GM18511 (cell line): ENCODE measurements around the gene GRK3.
"Not testable (repeated sequence)": the region's sequence is repeated elsewhere in the genome, so short reads cannot be mapped to it uniquely, and the experiment has no call there.

Source experiments
- ATAC-seq: cut with Tn5 transposase; IDR thresholded peaks from one replicate; pipeline ENCODE4 v1.9.1; 2021; ENCODE audit warnings: mild to moderate bottlenecking, moderate library complexity; ENCODE audit not compliant: unreplicated experiment

The GRK3 gene

DNA sequence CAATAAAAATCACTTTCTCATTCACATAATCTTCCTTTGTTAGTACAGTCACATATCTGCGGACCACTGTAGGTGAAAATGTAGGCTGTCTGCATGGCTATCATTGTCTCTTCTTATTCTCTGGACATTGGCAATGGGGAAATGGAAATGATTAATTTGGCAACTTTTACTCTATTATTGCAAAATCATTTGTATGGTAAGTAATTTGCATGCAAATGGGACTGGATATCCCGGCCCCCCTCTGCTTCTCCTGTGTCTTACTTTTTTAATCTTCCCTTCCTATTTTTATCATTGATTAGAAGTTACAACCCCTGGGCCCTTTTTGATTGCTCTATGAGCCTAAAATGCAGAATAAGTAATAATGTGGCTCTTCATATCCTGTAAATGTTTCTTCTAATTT, 6.0 kb downstream of the GRK3 start:
- ATAC-seq = no peak

- ATAC-seq = not testable (repeated sequence)
Observed at GRCh38 chr22:25571969-25572707, 7.7 kb downstream of the GRK3 start.

- ATAC-seq = peak; percentile 82
Observed at GRCh38 chr22:25572708-25573171, 8.3 kb downstream of the GRK3 start.

DNA sequence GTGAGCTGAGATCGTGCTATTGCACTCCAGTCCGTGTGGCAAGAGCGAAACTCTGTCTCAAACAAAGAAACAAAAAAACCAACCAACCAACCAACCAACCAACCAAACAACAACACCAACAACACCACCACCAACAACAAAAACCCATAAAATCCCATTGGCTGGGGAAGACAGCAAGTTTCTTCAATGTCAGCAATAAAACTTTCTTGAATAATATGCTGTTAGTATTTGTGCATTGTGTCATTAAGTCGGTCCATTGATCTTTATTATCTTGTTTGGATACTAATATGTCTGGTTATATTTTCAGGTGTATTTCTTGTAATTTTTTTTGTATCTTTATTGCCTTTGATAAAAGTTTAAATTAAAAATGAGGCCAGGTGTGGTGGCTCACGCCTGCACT, 9.4 kb downstream of the GRK3 start:
- ATAC-seq = no peak

- ATAC-seq = no peak
Observed at GRCh38 chr22:25574736-25575135, 10.3 kb downstream of the GRK3 start.

- not testable (repeated sequence) for ATAC-seq
Observed at GRCh38 chr22:25575674-25576392, 11.4 kb downstream of the GRK3 start.

DNA sequence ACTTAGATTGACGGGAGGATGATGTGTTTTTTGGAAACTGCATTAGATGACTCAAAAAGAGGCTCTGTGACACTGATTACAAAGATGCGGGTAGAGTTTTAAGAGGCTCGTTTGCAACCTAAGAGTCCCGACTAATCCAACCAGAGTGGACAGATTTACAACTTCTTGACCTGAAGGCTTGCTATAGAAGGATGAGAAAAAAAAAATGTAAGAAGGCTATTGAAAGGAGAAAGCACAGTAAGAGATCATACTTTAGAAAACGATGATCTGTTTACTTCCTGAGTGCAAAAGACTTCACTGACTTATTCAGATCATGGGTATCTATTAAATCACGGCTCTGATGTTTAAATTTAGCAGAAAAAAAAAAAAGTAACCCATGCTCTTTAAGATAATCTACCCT, 17.0 kb downstream of the GRK3 start:
- ATAC-seq = not testable (repeated sequence)

DNA sequence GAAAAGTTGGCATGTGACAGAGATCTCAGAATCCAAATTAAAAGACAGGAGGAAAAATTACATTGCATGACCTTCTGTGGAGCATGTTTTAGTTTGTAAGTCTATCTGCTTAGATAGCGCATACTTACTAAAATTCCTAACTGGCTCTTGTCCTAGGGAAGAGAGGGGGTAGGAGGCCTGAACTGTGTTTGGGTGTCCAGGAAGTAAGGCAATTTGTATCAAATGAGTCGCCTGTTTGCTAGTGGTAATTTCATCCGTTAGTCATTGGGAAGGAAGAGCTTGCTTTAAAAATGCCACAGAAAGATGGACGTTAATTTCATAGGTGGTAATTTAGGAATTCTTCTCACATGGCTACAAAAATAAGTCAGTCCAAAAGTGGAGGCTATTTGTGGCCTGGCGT, 18.5 kb downstream of the GRK3 start:
- ATAC-seq = no peak

- not testable (repeated sequence) for ATAC-seq
Observed at GRCh38 chr22:25584993-25585392, 20.5 kb downstream of the GRK3 start.

- not testable (repeated sequence) for ATAC-seq
Observed at GRCh38 chr22:25589664-25590063, 25.2 kb downstream of the GRK3 start.

DNA sequence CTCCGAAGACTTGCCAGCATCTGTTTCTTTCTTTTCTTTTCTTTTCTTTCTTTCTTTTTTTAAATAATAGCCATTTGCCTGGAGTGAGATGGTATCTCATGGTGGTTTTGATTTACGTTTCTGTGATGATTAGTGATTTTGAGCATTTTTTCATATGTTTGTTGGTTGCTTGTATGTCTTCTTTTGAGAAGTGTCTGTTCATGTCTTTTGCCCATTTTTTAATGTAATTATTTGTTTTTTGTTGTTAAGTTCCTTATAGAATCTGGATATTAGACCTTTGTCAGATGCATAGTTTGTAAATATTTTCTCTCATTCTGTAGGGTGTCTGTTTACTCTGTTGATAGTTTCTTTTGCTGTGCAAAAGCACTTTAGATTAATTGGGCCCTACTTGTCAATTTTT, 28.8 kb downstream of the GRK3 start:
- not testable (repeated sequence) for ATAC-seq

DNA sequence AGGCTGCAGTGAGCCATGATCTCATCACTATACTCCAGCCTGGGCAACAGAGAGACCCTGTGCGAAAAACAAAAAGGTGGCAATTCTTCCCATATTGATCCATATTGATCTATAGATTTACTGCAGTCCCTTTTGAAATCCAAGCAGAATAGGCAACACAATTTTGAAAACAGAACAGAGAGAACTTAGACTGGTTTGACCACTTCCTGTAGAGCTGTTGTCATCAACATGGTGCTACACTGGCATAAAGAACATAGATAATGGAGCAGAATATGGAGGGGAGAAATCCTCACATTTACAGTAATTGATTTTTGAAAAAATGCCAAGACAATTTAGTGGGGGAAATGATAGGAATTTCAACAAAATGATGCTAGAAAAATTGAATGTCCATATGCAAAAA, 34.1 kb downstream of the GRK3 start:
- ATAC-seq = no peak

GRCh38 chr22:25602445-25602844, 38.0 kb downstream of the GRK3 start:
- ATAC-seq = no peak

GRCh38 chr22:25602916-25603315, 38.4 kb downstream of the GRK3 start:
- no peak for ATAC-seq

DNA sequence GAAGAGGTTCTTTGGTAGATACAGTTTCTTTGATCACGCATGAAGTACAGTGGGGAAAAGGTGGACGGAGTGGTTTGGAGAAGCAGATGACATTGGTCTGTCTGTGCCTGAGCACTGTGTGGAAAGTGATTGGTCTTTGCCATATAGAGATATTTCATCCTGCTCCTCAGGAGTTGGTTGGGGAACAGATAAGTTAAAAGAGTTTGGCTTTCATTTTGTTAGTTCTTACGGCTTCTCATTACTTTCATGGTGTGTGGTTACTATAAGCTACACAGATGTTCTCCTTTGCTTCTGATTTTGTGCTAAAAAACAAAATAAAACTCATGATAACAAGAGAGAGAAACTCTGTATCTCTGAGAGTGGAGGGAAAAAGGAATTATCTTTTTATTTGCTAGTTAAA, 40.7 kb downstream of the GRK3 start:
- not testable (repeated sequence) for ATAC-seq

DNA sequence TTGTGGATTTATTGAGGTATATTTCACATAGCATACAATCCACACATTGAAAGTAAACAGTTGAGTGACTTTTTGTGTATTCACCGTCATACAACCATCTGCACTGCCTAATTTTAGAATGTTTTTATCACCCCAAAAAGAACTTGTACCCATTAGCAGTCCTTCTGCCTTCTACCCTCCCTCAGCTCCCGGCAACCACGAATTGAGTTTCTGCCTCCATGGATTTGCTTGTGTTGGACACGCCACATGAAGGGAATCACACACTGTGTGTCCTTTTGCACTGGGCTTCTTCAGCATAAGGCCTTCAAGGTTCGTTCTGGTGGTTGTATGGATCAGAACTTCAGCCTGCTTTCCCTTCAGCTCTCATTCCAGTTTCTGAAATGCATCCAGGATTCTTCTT, 41.1 kb downstream of the GRK3 start:
- ATAC-seq = not testable (repeated sequence)

GRCh38 chr22:25611284-25611683, 46.8 kb downstream of the GRK3 start:
- ATAC-seq = not testable (repeated sequence)

- not testable (repeated sequence) for ATAC-seq
Observed at GRCh38 chr22:25613131-25613530, 48.7 kb downstream of the GRK3 start.

DNA sequence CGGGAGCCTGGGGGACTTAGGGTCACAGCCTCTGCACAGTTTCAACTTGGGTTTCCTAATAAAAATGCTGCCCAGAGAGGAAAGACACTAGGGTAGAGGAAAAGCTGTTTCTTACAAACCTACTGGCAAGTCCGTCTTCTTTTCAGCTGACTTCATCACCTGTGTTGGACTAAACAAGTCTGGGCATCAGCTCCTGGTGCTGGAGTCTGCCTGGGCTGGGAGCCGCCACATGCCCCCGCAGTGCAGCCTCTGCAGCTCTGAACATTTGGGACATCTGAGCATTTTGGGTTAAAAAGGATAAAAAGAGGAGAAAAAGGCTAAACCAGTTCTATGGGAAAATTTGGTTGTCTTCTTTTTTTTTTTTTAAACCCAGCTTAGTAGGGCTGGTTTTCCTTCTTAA, 49.1 kb downstream of the GRK3 start:
- not testable (repeated sequence) for ATAC-seq

DNA sequence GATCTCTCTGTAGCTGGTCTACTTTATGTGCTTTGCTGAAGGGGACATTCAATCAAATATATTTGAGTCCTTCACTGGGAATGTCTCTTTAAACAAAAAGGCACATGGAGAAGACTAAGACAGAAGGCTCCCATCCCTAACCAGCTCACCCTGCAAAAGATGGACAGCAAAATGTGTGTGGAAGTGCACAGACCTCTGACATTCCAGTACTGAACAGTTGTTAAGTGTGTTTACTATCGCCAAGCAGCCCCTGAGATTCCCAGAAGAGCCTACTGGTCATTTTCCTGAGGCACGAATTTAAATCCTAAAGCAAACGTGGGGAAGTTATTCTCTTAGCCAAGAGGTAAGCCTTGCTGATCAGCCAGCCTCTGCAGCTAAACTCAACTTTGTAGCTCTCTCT, 50.3 kb downstream of the GRK3 start:
- not testable (repeated sequence) for ATAC-seq

DNA sequence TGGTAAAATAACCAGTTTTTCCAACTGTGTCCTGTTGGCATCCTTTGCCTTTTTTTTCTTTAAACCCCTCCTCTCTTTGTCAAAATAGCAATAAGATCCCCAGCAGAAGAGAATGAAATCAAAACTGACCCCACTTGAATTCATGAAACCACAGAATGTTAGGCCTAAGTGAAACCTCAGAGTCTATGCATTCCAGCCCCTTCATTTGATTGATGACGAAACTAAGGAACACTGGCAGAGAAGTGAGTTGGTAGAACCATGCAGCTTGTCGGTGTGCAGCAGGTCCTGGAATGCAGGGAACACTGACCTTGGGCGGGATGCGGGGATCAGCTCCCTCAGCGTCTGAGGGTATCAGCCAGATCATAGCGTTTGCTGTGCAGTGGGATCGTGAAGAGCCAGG, 57.5 kb downstream of the GRK3 start:
- ATAC-seq = no peak

- ATAC-seq = peak; percentile 75
Observed at GRCh38 chr22:25623310-25623734, 58.8 kb downstream of the GRK3 start.
